GM20000 (cell line): ENCODE results near the gene DNM1L.

ENCODE experiments used
- DNase-seq: peaks from one replicate; pipeline ENCODE4 v3.0.0; 2012; ENCODE audit warnings: low spot score
- TF ChIP-seq, protein P1 (sequence below): IDR thresholded peaks from 2 replicates; pipeline ENCODE4 v1.5.1; 2012; ENCODE audit warnings: mild to moderate bottlenecking, control low read depth; ENCODE audit errors: extremely low read depth, missing control alignments

DNM1L gene

GRCh38 chr12:32788405-32788804 lies 109.3 kb downstream of the DNM1L start:
- TF ChIP-seq, protein P1, sequence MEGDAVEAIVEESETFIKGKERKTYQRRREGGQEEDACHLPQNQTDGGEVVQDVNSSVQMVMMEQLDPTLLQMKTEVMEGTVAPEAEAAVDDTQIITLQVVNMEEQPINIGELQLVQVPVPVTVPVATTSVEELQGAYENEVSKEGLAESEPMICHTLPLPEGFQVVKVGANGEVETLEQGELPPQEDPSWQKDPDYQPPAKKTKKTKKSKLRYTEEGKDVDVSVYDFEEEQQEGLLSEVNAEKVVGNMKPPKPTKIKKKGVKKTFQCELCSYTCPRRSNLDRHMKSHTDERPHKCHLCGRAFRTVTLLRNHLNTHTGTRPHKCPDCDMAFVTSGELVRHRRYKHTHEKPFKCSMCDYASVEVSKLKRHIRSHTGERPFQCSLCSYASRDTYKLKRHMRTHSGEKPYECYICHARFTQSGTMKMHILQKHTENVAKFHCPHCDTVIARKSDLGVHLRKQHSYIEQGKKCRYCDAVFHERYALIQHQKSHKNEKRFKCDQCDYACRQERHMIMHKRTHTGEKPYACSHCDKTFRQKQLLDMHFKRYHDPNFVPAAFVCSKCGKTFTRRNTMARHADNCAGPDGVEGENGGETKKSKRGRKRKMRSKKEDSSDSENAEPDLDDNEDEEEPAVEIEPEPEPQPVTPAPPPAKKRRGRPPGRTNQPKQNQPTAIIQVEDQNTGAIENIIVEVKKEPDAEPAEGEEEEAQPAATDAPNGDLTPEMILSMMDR = no peak
- no peak for DNase-seq

- TF ChIP-seq, protein P1 = no peak
- DNase-seq = no peak
Observed at GRCh38 chr12:32789446-32789845, 110.3 kb downstream of the DNM1L start.

DNA sequence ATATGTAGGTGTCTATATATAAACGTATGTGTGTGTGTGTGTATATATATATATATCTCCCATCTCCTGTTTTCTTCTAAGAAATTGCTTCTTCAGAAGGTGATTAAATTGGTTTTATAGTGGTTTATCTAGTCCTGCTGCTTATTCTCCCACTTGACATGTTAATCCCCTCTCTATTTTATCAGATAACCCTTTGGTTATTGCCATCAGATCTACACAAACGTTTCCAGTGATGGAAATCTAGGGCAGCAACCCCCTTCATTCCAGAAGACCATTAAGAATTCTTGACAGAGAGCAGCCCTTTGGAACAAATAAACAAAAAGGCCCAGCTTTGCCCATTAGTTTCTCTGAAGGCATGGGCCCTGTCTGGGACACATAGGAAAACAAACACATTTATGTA lies 110.8 kb downstream of the DNM1L start:
- TF ChIP-seq, protein P1 = no peak
- no peak for DNase-seq

DNA sequence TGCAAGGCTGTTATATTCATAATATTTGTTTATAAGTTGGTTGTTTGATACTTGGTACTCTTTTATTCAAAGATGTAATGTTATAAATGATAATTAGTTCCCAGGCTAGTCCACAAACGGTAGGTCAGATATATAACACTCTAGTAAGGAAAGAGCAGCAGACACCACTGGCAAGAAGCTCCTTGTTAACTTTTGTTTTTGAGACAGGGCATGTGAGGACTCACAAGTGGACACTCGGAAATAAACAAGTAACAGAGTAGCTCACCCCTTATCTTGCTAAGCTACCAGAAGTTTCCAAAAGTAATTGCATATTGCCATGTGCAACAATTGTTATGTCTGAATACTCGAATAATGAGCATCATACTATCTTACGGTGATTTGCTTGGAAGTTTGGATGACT lies 115.2 kb downstream of the DNM1L start:
- TF ChIP-seq, protein P1 = no peak
- no peak for DNase-seq
